ENCODE measurements around the gene HEBP2.

GRCh38 chr6:138431256-138432062 is 27.4 kb downstream of the HEBP2 start:
- TF ChIP-seq CTCF (IDR thresholded peaks at IDR 0.05; ENCODE audit: low read depth, low read length) (no peak), POLR2A (IDR thresholded peaks at IDR 0.05; ENCODE audit: extremely low read depth, insufficient read length) (no peak)

Data from NB4 (cell line).